HG03064 (cell line): ENCODE measurements around the gene PKP4.
"Not testable (repeated sequence)": the region's sequence is repeated elsewhere in the genome, so short reads cannot be mapped to it uniquely, and the experiment has no call there.

Source experiments
- ATAC-seq: cut with Tn5 transposase; IDR thresholded peaks from one replicate; pipeline ENCODE4 v1.9.1; 2021; ENCODE audit warnings: low read depth; ENCODE audit not compliant: unreplicated experiment

Gene PKP4

DNA sequence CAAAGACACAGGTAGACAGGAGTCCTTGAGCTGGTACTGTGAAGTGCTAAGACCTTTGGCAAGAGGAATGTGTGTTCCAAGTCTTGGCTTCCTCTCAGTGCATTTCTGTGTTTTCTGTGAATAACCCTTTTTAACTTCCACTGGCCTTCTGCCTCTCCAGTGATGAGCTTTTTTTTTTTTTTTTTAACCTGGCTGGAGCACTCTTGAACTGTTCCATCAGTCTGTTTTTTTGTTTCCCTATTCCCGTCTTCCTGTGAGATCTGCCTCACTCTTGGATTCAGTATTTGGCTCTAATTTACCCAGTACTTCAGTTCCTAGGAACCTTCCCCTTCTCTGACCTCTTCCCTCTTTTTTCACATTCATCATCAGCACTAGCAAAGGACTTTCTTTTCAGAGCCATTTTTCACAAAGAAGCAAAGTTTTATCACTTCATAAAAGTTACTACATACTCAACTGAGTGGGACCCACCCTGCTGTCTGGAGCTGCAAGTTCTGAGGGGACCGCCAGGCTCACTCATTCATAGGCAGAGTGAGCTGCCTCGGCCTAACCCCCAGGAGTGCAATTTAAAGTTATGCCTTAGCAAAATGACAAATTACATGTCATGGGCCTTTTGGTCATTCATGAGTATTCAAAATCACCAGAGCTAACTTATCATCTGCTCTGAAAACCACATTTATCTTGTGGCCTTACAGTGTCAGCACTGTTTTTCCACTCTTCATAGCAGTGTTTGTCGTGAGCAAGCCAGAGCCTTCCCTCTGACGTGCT, 211.4 kb downstream of the PKP4 start:
- no peak for ATAC-seq

DNA sequence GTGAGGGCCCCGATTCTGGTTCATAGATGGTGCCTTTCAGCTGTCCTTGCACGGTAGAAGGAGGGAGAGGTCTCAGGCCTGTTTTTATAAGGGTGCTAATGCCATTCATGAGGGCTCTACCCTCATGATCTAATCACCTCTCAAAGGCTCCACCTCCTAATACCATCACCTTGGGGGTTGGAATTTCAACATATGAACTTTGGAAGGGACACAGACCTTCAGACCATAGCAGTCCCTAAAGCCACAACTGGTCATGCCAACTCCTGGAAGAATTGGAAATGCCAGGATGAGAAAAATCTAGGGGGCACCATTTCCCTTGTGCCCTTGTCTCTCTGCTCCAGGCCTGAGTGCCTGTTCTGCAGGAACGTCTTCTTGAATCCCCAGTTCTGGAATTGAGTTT, 213.5 kb downstream of the PKP4 start:
- no peak for ATAC-seq

DNA sequence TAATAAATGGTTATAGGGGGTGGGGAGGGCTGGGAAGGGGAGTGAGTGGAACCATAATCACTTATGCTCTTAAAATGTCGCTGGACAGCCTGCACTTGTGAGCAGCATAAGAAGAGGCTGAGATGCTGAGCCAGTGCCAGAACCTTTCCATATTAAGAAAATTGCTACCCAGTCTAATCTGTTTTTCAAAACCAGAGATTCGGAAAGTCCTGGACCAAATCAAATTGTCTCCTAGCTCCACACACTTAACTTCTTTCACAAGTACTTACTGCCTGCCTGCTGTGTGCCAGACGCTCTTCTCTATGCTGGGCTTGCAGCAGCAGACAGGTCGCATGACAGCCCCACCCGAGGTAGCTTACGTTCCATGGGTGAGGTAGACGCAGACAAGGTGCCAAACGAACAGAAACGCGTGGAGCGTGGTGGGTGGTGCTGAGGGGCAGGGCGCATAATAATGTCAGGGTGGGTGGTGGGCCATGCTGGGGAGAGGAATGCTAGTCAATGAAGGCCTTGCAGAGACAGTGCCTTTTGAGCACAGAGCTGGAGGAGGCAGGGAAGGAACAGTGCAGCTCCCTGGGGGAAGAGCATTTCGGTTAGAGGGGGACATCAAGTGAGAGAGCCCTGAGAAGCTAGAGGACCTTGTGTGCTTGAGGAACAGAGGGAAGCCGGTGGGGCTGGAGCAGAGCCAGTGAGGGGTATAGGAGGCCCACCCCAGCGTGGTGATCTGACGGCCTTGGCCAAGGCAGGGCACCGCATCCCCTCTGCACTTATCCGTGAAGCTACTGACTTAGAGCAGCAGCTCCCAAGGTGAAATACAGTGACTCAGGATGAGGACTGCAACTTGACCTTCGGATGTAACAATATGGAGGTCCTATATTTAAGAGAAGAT, 214.9 kb downstream of the PKP4 start:
- ATAC-seq: no peak

DNA sequence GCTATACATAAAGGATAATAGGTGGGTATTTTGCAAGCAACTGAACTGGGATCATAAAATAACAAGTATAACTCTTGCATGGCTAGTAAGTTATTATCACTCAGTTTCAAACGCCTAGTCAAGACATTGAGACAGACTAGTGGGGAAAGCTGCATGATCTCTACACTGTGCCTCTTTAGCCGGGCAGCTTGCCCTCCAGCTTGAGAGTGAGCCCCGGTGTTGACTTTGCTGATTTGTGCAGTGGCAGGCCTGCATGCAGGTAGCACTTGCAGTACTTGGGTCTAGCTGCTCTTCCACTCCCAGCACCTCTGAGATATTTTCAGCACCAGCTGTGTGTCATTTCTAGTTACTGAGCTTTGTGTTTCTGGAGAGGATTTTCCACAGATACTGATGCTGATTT, 219.5 kb downstream of the PKP4 start:
- no peak for ATAC-seq

DNA sequence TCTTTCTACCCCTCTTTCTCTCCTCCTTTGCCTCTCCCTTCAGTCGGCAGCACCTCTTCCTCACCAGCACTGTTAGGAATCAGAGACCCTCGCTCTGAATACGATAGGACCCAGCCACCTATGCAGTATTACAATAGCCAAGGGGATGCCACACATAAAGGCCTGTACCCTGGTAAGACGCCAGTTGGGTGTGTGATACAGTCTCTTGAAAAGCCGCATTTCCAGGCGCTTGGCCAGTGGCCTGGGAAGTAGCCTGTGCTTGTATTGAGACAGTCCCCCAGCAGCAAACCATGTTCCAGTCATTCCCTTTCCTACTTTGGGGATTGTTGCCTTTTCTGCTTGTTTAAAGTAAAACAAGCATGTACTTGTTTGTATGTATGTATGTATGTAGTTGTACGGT, 219.9 kb downstream of the PKP4 start:
- no peak for ATAC-seq

DNA sequence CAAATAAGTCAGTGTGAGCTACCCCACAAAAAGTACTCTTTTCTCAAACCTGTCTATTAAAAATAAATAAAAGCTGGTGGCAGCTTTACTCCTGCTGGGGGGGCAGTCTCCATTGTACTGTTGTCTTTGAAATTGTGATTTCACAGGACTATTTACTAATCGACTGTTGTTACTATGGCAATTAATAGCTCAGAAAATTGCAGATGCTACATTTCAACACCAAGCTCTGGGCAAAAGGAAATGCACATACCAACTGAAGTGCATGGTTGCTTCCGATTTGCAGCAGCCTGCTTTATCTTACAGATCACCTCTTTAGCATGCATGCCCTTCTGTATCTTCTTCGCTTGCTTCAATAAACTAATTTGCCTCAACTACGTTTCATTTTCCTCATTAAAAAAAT, 220.8 kb downstream of the PKP4 start:
- no peak for ATAC-seq

DNA sequence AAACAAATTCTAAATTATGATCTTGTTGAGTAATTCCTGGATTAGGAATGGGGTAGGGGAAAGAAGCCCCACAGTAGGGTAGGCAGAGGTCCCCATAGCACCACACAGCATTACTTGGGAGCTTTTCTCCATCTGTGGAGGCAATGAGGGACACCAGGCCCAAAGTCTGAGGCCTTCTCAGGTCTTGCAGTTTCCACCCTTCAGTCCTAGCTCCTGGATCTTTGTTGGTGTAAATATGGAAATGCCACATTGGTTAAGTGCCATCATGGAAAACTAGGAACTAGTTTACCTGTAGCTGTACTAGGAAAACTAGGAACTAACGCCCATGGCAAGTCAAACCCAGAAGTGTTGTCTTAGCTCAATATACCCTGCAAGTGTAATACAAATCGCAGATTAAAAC, 225.1 kb downstream of the PKP4 start:
- no peak for ATAC-seq

DNA sequence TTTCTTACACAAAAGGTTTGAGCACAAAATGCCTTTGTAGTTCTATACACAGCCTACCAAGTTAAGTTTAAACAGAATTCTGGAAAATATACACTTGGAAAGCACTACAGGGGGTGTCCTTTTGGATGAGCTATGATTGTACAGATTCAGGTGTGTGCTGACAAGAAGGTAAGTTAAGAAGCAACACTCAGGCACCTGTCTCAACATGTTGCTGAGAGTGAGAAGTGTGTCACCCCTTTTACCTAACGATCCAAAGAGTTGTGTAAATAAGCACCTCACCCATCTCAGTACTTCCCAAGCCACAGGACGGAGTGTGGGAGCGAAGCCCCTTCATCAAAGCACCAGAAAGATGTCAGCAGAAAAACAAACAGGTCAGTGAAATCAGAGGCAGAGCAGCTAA, 228.9 kb downstream of the PKP4 start:
- no peak for ATAC-seq

DNA sequence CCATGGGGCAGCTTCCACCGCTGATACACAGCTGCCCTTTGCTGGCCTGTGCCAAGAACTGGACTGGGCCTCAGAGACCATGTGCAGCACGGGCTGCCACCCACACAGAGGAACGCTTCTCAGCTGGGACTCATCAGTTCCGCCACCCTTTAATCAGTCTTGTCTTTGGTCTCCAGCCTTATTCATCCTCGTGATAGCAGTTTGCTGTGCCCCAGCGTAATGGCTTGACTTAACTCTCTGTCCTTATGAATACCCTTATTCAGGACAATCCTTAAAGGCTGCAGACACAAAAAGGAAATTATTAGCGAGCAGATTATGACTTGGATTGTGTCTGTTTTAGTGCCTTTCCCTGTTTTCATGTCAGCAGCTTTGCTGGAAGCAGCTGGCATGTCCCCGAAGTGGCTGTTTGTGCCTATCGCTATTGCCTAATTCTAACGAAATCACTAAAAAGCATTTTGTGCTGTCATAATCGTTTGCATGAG, 229.5 kb downstream of the PKP4 start:
- no peak for ATAC-seq

DNA sequence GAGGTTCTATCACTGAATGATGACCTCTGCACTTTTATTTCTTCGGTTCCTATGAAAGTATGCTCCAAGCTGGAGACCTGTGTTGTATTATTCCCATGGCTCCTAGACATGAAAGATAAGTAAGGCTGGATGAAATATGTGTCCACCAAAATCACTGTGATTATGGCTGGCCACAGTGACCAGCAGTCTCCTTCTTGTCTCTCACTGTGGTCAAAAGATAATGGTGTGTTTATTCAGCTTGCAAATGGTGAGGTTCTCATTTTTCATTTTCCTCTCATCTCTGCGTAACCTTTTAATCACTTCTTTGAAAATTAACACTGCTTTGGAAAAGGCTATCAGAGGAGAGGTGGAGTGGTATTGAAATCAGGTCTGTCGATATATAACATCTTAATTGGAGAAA, 230.6 kb downstream of the PKP4 start:
- no peak for ATAC-seq

DNA sequence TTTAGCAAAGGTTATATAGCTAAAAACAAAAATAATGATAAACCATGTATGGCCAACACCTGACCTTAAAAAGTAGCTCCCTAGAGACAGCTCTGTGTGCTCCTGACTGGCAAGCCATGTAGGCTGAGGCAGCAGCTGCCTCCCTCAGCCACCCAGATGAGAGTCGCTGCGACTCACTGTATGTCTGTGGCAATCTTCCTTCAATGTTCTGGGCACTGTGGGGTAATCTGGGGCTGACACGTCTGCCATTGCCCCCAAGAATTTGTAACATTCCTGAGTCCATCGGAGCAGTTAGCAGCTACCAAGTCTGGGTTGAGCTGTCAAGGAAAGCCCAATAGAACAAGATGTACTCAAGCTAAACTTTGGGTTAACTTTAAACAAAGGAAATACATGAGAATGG, 232.0 kb downstream of the PKP4 start:
- ATAC-seq: no peak

DNA sequence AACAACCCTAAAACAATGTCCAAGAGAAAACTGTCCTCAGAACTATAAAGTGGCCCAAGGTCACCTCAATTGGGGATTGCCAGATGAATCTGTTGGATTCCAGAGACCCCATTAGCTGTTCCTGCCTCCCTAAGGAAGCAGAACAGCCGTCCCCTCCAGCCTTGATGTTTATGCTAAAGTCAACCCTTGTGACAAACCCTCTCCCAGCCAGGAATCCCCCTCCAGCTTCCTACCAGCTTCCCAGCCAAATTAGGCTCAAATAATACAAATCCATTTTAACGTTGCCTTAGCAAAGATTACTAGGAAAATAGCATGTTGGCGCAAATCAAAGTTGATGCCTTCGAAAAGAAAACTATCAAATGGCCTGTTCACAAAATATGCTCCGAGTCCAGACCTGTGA, 232.6 kb downstream of the PKP4 start:
- ATAC-seq: no peak

DNA sequence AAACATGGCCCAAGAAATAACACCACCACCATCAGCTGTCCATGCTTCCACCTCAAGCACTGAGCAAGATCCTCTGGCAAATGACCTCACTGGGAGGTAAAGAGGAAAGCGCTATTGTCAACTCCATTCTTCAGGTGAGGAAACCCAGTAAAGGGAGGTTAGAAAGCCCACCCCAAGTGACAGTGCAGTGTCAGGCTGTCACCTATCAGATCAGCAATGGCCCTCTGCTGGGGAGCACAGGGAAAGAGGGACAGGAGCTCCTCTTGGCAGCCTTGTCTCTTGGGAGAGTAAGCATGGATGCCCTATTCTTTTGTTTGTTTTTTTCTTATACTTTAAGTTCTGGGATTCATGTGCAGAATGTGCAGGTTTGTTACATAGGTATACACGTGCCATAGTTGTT, 234.1 kb downstream of the PKP4 start:
- ATAC-seq: no peak

DNA sequence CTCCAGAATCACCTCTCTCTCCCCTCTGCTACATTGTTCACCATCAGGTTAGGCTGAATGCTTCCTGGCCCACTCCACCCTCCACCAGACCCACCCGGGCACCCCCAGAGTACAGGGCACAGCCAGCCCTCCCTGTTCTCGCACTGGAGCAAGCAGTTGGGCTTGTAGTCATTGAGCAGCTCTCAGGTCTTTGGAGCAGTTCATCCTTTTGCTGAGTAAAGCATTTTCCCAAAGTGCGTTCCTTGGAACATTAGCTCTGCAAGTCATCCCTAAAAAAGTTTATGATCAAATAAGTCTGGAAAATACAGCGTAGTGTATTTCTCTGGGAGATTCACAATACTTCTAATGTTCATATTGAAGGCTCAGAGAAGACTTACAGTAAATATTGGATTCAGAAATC, 234.9 kb downstream of the PKP4 start:
- no peak for ATAC-seq

DNA sequence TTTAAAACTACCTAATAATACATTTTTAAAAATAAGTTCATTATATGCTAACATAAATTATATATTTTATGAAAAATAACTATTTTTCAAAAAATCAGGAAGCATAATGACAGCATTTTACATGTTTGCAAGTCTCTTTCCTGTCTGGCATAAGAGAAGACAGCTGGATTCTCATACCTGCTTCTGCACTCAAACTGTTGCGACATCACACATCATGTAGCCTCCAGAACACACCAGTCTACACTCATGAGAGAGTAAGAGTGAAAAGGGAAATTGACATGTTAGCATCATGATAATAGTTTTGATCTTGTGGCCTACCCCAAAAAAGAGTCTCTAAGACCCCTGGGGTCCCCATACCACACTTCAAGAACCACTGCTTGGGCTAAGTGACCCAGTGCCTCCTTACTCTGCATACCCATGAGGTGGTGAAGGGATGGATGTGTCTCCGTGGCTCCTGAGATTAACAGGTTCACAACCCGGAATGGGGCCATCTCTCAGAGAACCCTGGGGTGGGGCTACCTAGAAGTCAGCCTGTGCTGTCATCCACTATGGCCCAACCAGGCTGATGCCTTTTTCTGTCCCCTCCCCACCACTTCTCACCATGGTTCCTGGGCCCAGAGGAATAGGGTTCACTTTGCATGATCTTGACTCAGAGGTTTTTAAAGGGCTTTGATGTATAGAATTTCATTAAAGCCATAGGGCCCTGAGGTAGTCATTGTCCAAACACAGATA, 235.8 kb downstream of the PKP4 start:
- no peak for ATAC-seq

DNA sequence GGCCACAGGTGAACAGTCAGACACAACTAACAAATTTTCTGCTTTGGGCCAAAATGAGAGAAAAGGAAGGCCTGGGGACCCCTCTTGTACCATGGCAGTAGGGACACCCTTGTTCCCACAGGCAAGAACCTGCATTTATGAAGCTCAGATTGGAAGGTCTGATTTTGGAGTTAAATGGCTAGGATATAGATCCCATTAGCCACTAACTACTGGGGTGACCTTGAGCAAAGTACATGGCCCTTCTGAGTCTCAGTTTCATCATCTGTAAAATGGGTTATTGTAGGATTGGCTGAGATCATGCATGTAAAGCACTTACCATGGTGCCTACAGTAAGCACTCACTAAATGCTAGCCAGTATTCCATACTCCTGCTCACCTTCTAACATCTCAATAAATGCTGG, 236.7 kb downstream of the PKP4 start:
- ATAC-seq: no peak

DNA sequence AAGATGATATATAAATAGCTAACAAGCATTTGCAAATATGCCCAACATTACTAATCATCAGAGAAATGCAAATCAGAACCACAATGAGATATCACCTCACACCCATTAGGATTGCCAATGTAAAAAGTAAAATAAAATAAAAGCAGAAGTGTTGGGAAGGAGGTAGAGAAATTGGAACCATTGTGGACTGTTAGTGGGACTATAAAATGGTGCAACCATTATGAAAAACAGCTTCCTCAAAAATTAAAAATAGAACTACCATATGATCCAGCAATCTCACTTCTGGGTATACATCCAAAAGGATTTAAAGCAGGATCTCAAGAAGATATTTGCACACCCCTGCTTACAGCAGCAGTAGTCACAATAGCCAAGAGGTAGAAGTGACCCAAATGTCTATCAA, 238.6 kb downstream of the PKP4 start:
- no peak for ATAC-seq

DNA sequence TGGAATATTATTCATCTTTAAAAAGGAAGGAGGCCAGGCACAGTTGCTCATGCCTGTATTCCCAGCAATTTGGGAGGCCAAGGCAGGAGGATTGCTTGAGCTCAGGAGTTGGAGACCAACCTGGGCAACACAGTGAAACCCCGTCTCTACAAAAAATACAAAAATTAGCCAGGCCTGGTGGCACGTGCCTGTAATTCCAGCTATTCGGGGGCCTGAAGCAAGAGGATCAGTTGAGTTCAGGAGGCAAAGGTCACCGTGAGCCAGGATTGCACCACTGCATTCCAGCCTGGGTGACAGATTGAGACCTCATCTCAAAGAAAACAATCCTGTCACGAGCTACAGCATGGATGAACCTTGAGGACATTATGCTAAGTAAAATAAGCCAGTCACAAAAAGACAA, 239.0 kb downstream of the PKP4 start:
- not testable (repeated sequence) for ATAC-seq

DNA sequence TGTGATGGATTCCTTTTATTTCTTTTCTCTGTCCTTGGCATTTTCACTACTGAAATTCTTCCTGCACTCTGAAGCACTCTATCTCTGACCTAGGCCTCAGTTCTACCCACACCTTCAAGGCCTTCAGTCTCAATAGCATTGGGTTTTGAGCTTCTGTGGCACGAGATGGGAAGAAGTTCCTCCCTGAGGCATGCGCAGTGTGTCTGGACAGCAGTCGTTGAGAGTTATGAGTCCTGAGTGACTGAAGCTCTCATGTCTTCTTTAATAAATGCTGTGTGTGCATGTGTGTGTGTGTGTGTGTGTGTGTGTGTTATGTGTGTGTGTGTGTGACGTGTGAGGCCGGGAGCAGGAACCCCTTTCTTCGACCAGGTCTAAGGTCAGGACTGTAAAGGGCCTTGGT, 242.6 kb downstream of the PKP4 start:
- no peak for ATAC-seq

DNA sequence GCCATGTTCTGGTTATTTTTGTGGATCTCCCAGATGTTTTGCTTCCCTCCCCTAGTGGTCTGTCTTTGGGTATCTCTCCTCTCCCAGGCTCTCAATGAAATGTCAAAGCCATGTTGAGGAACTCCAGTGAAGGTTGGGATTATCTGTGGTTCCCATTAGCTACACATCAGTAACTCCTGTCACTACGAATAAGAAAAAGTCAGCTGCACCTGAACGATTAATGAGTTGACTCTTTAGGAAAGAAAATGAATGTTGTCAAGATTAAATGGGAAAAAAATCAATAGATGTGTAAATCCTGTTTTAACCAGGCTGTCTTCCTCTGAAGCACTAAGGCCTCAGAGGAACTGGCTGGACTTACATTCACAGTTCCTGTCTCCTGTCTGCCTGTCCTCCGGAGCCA, 244.3 kb downstream of the PKP4 start:
- no peak for ATAC-seq

DNA sequence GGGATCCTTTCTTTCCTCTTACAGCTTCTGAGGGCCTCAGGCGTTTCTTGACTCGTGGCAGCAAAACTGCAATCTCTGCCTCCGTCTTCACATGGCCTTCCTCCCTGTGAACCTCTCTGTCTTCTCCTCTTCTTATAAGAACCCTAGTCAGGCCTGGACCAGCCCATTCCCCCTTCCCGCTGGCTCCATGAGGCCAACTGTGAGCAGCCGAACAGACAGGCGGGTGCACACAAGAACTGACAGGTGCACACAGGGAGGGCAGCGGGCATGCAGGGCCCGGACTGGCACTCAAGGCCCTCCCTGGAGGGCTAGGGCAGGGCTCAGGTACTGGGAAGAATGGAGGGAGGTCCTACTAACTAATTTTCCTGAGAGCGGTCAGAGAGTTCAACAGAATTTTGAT, 246.0 kb downstream of the PKP4 start:
- no peak for ATAC-seq
